ENCODE measurements around the gene TKTL1. TPM values are rescaled to one million over a fixed set of nuclear protein-coding genes. Genes with fewer than 3 reads are reported as not detected.

The TKTL1 gene
- total and polyA plus RNA-seq, 8 donors, result not detected

DNA sequence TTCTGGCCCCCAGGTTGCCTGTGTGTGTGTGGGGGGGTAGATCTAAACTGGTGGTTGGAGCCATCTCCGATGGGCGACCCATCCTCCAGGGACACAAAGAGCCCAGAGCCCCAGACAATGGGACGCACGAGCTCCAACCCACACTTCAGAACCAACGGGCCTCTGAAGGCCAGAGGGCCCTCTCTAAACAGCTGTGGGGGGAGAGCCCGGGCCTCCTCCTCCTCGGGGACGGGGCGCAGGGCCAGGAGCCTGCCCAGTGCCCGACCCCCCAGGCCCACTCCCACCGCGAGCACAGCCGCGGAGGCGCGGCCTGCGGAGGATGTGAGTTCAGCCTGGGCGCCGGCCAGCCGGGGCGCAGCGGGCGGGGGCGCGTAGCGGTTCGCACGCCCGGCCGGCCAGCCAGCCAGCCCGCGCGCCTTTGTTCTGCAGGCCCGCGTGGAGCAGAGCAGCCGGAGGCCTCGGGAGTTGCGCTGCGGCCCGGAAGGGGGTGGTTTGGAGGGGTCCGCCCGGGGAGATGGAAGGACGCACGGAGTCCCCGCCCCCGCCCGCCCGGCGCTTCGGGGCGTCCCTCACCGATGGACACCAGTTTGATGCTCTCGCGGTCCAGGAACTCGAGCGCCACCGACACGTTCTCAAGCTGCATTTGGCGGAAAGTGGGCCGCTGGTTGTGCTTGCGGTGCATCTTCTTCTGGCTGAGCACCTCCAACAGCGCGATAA lies 74.9 kb downstream of the TKTL1 start:
- FAIRE-seq (no peak), DNase-seq (no peak), ATAC-seq (no peak)
- intact Hi-C loops (cut with DNase I), result no loop called here
- H3K4me1 ChIP-seq, result peaks cover 0 to 6% (median 0%) of the 10 kb centered on the region in 3 donors
- H3K27ac ChIP-seq, result peak overlapping the region in 3 of 4 donors; percentile 3 to 81 (median 72)
- TF ChIP-seq CTCF (IDR thresholded peaks at IDR 0.05), result no peak
- peaks cover 0 to 8% (median 0%) of the 10 kb centered on the region in 3 donors for H3K36me3 ChIP-seq
- peak overlapping the region; percentile 22 to 55 (median 44) for H3K4me3 ChIP-seq
- no peaks in the 10 kb centered on the region for H3K27me3 ChIP-seq
- 5 to 28% methylated on average over 45 to 63 of the region's 63 CpGs for WGBS, 2 donors
- H3K9me3 ChIP-seq, result no peaks in the 10 kb centered on the region

- Histone ChIP-seq H3K4me3 (peak overlapping the region; percentile 22 to 55 (median 44)), H3K36me3 (peaks cover 0 to 4% (median 0%) of the 10 kb centered on the region in 3 donors), H3K4me1 (peaks cover 0 to 6% (median 0%) of the 10 kb centered on the region in 3 donors), H3K27ac (peak overlapping the region; percentile 33 to 81 (median 54)), H3K27me3 (no peaks in the 10 kb centered on the region), H3K9me3 (no peaks in the 10 kb centered on the region)
- intact Hi-C loops (cut with DNase I), result no loop called here
- FAIRE-seq (no peak), DNase-seq (peak; percentile 84 to 93 (median 88)), ATAC-seq (peak; percentile 57 to 76 (median 76))
- 1 to 31% methylated on average over 64 to 73 of the region's 77 CpGs for WGBS, 2 donors
- no peak for TF ChIP-seq CTCF (IDR thresholded peaks at IDR 0.05)
These were observed 75.6 kb downstream of the TKTL1 start for GRCh38 chrX:154371017-154371788.

DNA sequence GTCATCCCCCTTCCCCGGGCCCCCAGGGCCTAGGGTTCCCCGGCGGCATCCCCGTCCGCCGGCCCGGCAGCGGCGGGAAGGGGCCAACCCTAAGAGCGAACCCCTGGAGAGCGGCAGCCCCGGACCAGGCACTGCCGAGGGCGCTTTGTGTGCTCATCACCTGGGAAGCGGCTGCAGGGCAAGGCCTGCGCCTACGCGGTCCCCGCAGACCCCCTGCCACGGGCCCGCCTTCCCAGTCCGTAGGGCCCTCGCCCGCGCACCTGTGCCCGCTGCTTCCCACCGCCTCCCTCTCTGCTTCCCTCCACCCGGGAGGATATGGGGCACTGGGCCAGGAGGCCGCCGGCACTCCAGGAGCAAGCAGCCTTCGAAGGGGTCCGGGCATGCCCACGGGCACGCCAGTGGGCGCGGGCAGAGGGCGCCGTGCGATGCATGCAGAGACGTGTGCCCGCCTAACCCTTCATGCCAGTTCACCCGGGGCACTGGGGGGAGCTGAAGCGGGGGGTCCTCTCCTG lies 76.2 kb downstream of the TKTL1 start:
- 45 to 51% methylated on average over 30 to 43 of the region's 43 CpGs for WGBS, 2 donors
- no peak for FAIRE-seq
- peak overlapping the region; percentile 33 to 61 (median 42) for H3K27ac ChIP-seq
- peak overlapping the region in 3 of 4 donors; percentile 14 to 55 (median 31) for H3K4me3 ChIP-seq
- no peak for TF ChIP-seq CTCF (IDR thresholded peaks at IDR 0.05)
- intact Hi-C loops (cut with DNase I), result no loop called here
- no peaks in the 10 kb centered on the region for H3K36me3 ChIP-seq
- no peak for ATAC-seq
- peaks cover 0 to 6% (median 0%) of the 10 kb centered on the region in 3 donors for H3K4me1 ChIP-seq
- no peaks in the 10 kb centered on the region for H3K9me3 ChIP-seq
- no peak for DNase-seq
- no peaks in the 10 kb centered on the region for H3K27me3 ChIP-seq

DNA sequence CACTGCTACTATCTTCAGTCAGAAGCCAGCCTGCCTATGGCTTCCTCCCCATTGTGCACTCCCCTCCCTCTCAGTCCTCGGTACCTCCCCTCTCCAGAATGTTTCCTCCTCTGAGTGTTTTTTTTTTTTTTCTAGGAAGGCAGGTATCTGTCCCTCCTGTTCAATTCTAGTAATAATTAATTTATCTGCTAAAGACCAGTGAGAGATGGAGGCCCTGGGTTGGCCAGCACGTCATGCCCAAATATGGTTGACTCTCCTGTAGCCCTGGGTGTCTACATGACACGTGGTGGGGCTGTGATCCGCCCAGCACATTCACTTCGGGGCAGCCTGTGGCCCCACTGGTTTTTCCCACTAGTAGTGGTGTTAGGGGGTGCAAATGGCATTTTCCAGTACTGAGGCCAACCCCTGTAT lies 77.0 kb downstream of the TKTL1 start:
- Histone ChIP-seq H3K4me1 (peaks cover 0 to 6% (median 0%) of the 10 kb centered on the region in 3 donors), H3K27ac (peak overlapping the region in 2 of 4 donors; percentile 13 to 63), H3K27me3 (no peaks in the 10 kb centered on the region), H3K4me3 (no peak overlapping the region), H3K9me3 (no peaks in the 10 kb centered on the region), H3K36me3 (no peaks in the 10 kb centered on the region)
- ATAC-seq (no peak), DNase-seq (no peak), FAIRE-seq (no peak)
- 42 to 50% methylated on average over 5 of the region's 5 CpGs for WGBS, 2 donors
- intact Hi-C loops (cut with DNase I), result no loop called here
- no peak for TF ChIP-seq CTCF (IDR thresholded peaks at IDR 0.05)
